ENCODE measurements around the gene SCAF11.

DNA sequence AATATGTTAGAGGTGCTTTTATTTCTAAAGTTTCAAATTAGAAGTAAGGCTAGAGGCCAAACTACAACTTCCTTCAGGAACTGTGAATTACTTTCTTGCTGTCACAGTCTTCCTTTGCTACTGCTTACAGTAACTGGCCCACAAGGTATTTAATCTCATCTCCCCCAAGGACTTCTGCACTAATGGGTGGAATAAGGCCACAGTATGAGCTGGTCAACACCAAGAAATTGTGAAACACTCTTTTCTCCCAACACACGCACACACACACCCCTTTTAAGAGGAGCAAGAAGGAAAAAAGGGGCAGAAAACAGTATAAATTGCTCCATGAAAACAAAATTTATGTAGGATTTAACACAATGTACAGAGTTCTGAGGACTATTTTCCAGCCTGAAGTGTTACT, 45.6 kb downstream of the SCAF11 start:
- TF ChIP-seq EZH2 (IDR thresholded peaks at IDR 0.05) (no peak), RAD21 (IDR thresholded peaks at IDR 0.05; ENCODE audit: low read depth) (no peak)
- TF ChIP-seq, protein P1, sequence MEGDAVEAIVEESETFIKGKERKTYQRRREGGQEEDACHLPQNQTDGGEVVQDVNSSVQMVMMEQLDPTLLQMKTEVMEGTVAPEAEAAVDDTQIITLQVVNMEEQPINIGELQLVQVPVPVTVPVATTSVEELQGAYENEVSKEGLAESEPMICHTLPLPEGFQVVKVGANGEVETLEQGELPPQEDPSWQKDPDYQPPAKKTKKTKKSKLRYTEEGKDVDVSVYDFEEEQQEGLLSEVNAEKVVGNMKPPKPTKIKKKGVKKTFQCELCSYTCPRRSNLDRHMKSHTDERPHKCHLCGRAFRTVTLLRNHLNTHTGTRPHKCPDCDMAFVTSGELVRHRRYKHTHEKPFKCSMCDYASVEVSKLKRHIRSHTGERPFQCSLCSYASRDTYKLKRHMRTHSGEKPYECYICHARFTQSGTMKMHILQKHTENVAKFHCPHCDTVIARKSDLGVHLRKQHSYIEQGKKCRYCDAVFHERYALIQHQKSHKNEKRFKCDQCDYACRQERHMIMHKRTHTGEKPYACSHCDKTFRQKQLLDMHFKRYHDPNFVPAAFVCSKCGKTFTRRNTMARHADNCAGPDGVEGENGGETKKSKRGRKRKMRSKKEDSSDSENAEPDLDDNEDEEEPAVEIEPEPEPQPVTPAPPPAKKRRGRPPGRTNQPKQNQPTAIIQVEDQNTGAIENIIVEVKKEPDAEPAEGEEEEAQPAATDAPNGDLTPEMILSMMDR (IDR thresholded peaks at IDR 0.05 in 2 of 3, conservative IDR thresholded peaks at IDR 0.05 in 1 of 3; ENCODE audit: borderline replicate concordance in 1 of 3, insufficient read depth in 1 of 3, low read depth in 2 of 3, low read length in 2 of 3): no peak

All from HCT116 (cell line).